Ascending aorta (tissue), 2 donors: Measurements from ENCODE around the gene DBX1. TPM values are rescaled to one million over a fixed set of nuclear protein-coding genes. Genes with fewer than 3 reads are reported as not detected.

ENCODE experiments used
- DNase-seq, 2 donors: peaks; one replicate each; pipeline ENCODE4 v3.0.0-alpha.2; 2019; ENCODE audit warnings: low spot score in 2 of 2
- H3K27ac ChIP-seq, 2 donors: fragments of 200-600 bp; sonication (generic); one replicate each; pipeline ENCODE4 v1.5.1; 2016 to 2017; ENCODE audit warnings: mild to moderate bottlenecking in 1 of 2
- H3K27me3 ChIP-seq: fragments of 200-600 bp; sonication (generic); one replicate; pipeline ENCODE4 v1.5.1; 2017
- H3K36me3 ChIP-seq, 2 donors: fragments of 200-600 bp; sonication (generic); one replicate each; pipeline ENCODE4 v1.5.1; 2016
- H3K4me1 ChIP-seq, 2 donors: fragments of 200-600 bp; sonication (generic); one replicate each; pipeline ENCODE4 v1.5.1; 2016 to 2017; ENCODE audit warnings: mild to moderate bottlenecking in 1 of 2
- H3K4me3 ChIP-seq, 2 donors: fragments of 200-600 bp; sonication (generic); one replicate each; pipeline ENCODE4 v1.5.1; 2016 to 2017; ENCODE audit warnings: mild to moderate bottlenecking in 1 of 2
- H3K9me3 ChIP-seq, 2 donors: fragments of 200-600 bp; sonication (generic); one replicate each; pipeline ENCODE4 v1.5.1; 2016
- intact Hi-C: fragments of 100-400 bp; cut with DNase I; formaldehyde crosslinking; loops from one replicate; pipeline ENCODE4 v1.15.1; 2023
- total RNA-seq: library from RNA; depleted of rRNA; stranded (reverse); fragments of >200 nt; gene quantifications from one replicate; pipeline ENCODE4 v1.1.0, GENCODE V29; 2016
- TF ChIP-seq, protein P1 (sequence below), 3 experiments: fragments of 200-600 bp in 2 of 3; fragments of 450-650 bp in 1 of 3; sonication (generic) in 2 of 3; IDR thresholded peaks; one replicate each; pipeline ENCODE4 v1.5.1; 2016 to 2019; ENCODE audit warnings: antibody characterized with exemption in 3 of 3, mild to moderate bottlenecking in 1 of 3, moderate library complexity in 1 of 3

Gene DBX1
- total RNA-seq, 1 donor from 2014 or later = not detected

DNA sequence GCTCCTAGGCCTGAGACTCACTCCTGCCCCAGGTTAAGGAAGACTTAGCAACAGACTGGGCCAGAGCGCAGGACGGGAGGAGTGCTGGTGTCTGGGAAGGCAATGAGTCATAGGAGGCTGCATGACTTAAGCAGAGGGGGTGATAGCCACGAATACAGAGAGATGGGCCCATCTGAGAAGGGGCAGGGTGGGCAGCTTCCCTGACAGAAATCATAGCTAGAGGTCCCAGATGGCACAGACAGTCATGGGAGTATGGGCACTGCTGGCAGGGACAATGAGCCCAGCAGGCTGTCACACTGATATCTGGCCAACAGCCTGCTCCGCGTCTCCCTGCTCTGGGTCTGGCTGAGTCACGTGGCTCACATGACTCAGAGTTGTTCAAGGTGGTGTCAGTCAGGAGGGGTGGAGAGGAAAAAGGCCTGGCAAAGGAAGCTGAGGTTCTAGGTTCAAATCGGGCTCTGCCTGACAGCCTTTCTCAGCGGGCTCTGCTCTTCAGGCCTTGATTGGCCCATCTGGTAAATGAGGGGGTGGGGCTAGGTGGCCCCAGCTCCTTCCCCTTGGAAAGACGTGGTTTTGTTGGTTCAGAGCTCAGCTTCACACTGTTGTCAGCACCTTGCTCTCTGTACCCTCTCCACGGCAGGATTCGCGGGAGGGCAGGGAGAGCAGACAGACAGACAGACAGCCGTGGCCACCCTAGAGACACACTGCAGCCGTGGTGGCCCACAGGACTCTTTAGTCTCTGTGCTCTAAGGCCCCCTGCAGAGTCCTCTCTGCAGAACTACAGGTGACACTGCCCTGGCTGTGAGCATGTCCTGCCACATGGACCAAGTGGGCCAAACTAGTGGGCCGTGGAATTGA is 47.8 kb downstream of the DBX1 start:
- H3K27ac ChIP-seq = peak overlapping the region; percentile 73 to 85
- peaks cover 53 to 70% of the 10 kb centered on the region in 2 donors for H3K36me3 ChIP-seq
- H3K9me3 ChIP-seq = no peaks in the 10 kb centered on the region
- intact Hi-C loops = loop anchor here (5.0 to 10.0 kb wide), 4 partner anchors 160 to 548 kb away; no protein-coding TSS in a partner anchor
- no peak overlapping the region for H3K4me3 ChIP-seq
- H3K27me3 ChIP-seq = no peaks in the 10 kb centered on the region
- peak; percentile 75 to 91 for DNase-seq
- TF ChIP-seq, protein P1, sequence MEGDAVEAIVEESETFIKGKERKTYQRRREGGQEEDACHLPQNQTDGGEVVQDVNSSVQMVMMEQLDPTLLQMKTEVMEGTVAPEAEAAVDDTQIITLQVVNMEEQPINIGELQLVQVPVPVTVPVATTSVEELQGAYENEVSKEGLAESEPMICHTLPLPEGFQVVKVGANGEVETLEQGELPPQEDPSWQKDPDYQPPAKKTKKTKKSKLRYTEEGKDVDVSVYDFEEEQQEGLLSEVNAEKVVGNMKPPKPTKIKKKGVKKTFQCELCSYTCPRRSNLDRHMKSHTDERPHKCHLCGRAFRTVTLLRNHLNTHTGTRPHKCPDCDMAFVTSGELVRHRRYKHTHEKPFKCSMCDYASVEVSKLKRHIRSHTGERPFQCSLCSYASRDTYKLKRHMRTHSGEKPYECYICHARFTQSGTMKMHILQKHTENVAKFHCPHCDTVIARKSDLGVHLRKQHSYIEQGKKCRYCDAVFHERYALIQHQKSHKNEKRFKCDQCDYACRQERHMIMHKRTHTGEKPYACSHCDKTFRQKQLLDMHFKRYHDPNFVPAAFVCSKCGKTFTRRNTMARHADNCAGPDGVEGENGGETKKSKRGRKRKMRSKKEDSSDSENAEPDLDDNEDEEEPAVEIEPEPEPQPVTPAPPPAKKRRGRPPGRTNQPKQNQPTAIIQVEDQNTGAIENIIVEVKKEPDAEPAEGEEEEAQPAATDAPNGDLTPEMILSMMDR (IDR thresholded peaks at IDR 0.05) = no peak
- peaks cover 20 to 51% of the 10 kb centered on the region in 2 donors for H3K4me1 ChIP-seq

DNA sequence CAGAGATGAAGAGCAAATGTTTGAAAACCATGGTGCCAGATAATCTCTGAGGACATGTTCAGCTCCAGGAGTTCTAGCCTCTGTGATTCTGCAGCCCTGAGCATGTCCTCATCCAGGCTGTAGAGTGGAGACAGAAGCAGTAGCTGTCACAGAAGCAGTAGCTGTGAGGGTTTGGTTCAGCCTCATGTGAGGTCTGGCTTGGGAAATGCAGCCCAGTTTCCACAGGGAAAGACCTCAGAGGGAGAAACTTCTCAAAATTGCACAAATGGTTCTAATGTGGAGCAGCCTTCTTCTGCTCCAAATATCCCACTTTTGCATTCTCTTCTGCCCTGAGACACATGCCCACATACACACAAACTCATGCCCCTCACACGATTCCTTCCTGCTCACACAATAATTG is 48.4 kb downstream of the DBX1 start:
- peaks cover 49 to 69% of the 10 kb centered on the region in 2 donors for H3K36me3 ChIP-seq
- H3K27ac ChIP-seq = peak overlapping the region; percentile 73 to 85
- H3K27me3 ChIP-seq = no peaks in the 10 kb centered on the region
- no peak for DNase-seq
- TF ChIP-seq, protein P1 (IDR thresholded peaks at IDR 0.05) = no peak
- no peak overlapping the region for H3K4me3 ChIP-seq
- H3K9me3 ChIP-seq = no peaks in the 10 kb centered on the region
- peaks cover 20 to 51% of the 10 kb centered on the region in 2 donors for H3K4me1 ChIP-seq
- intact Hi-C loops = loop anchor here (2.0 to 10.0 kb wide), 5 partner anchors 15 to 547 kb away; no protein-coding TSS in a partner anchor

DNA sequence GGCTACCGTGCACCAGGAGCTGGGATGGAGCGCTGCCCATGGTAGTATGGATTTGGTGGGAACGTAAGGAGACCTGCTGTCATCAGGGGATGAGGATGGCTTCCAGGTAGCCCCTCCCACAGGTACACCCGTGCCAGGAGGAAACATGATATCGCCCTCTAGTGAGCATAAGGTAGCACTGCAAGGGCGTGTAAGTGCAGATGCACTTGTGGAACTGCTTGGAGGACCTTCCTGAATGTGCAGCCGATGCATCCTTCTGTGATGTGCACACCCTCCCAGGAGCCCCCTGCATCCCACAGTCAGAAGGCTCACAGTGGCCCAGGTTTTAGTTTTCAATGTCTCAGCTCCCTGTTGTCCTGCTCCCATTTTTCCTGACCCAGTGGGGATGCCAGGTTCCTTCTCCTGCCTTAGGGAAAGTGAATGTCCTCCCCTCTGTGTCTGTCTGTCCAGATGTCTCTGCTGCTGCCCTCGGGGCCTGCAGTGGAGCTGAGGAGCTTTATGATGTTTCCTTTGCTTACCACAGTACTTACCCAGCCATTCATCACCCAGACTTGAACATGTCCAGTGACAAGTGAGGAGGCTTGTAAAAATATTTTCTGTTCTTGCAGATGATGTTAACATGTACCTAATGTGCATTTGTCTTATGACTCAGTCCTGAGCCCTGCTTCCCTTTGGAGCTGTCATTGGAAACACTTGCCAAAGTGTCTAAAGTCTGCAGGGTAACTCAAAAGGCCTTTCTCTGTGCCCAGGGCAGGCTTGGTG is 49.2 kb downstream of the DBX1 start:
- DNase-seq = no peak
- no peak overlapping the region for H3K4me3 ChIP-seq
- peaks cover 20 to 51% of the 10 kb centered on the region in 2 donors for H3K4me1 ChIP-seq
- intact Hi-C loops = loop anchor here (2.0 to 10.0 kb wide), 5 partner anchors 14 to 546 kb away; no protein-coding TSS in a partner anchor
- H3K9me3 ChIP-seq = no peaks in the 10 kb centered on the region
- H3K27me3 ChIP-seq = no peaks in the 10 kb centered on the region
- TF ChIP-seq, protein P1 (IDR thresholded peaks at IDR 0.05) = peak; percentile 35 to 80 (median 66)
- H3K27ac ChIP-seq = peak overlapping the region; percentile 73 to 85
- peaks cover 45 to 61% of the 10 kb centered on the region in 2 donors for H3K36me3 ChIP-seq

DNA sequence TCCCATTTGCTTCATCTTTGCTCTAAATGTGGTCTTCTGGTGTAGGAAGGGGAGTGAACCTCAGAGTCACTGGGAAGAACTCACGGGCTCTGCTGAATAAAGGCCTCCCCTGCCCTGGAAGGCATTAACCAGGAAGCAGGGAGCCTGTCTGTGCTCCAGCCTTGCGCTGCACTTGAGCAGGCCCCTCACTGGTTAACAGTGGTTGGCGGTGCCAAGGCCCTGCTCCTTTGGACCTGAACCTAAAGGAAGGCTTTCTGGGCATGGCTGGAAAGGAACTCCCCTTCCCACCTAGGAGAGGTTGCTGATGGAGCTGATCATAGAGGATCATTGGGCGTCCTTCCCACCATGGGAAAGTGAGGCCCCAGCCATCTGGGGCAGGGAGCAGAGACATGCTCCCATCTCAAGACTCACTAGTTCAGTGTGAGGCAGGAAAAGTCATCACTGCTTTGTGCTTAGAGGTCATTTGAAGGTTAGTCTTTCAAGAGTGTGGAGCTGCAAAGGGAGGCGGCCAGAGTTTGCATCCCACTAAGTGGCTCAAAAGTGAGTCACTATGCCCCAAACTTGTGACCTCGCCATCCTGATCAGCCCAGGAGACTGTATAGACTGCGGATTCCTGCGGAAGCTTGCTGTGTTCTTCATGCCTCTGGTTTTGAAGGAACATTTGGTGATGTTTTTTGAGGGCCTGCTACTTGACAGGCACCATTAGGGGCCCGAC is 50.4 kb downstream of the DBX1 start:
- Histone ChIP-seq H3K4me3 (no peak overlapping the region), H3K9me3 (no peaks in the 10 kb centered on the region), H3K27me3 (no peaks in the 10 kb centered on the region), H3K27ac (peak overlapping the region; percentile 73 to 85), H3K36me3 (peaks cover 50 to 63% of the 10 kb centered on the region in 2 donors), H3K4me1 (peaks cover 20 to 46% of the 10 kb centered on the region in 2 donors)
- TF ChIP-seq, protein P1 (IDR thresholded peaks at IDR 0.05) = no peak
- intact Hi-C loops = loop anchor here (2.0 to 10.0 kb wide), 5 partner anchors 13 to 545 kb away; no protein-coding TSS in a partner anchor
- no peak for DNase-seq

Other genes starting within 250 kb of the DBX1 start
- 34.6 TPM for gene HTATIP2, start 203.2 kb upstream of the DBX1 start, total RNA-seq
- 1.2 TPM for gene PRMT3, start 227.2 kb upstream of the DBX1 start, total RNA-seq